PC-9 (cell line): ENCODE measurements around the gene AP1B1. TPM values are rescaled to one million over a fixed set of nuclear protein-coding genes. Genes with fewer than 3 reads are reported as not detected.
A peak's percentile ranks its signal among the peaks of the same experiment; 100 is the strongest.

Source experiments
- BruUV-seq: library from RNA; stranded (reverse); fragments of 400-500 nt; replicated peaks from 2 replicates; lab custom pipeline; 2021; lab: Mats Ljungman, UMichigan
- CTCF ChIA-PET: fragments of 300-600 bp; sonication (Branson Sonifier 250); formaldehyde crosslinking; loops from one replicate; lab custom pipeline; 2022; ENCODE audit warnings: antibody characterized with exemption; lab: Charles Lee
- POLR2A ChIA-PET: fragments of 300-600 bp; sonication (Branson Sonifier 250); formaldehyde crosslinking; loops from one replicate; lab custom pipeline; 2022; ENCODE audit warnings: antibody characterized with exemption; ENCODE audit not compliant: unreplicated experiment; lab: Charles Lee
- DNase-seq, 2 experiments: peaks; one replicate each; pipeline versions ENCODE4 v3.0.0 to v3.0.0-alpha.2; 2015 to 2022; ENCODE audit warnings: mixed read lengths in 1 of 2
- H2AFZ ChIP-seq: fragments of 200-600 bp; sonication (generic); 2 replicates; pipeline ENCODE4 v1.8.1; 2017; ENCODE audit warnings: antibody characterized with exemption
- H3F3A ChIP-seq: fragments of 200-600 bp; sonication (generic); 2 replicates; pipeline ENCODE4 v1.8.1; 2017; ENCODE audit warnings: antibody characterized with exemption, mild to moderate bottlenecking, low read depth; ENCODE audit not compliant: insufficient read depth
- H3K27ac ChIP-seq: fragments of 200-600 bp; sonication (generic); 2 replicates; pipeline ENCODE4 v1.6.1; 2016; ENCODE audit warnings: mixed run types
- H3K27me3 ChIP-seq: fragments of 200-600 bp; sonication (generic); 2 replicates; pipeline ENCODE4 v1.6.1; 2016; ENCODE audit warnings: low read depth, mixed run types; ENCODE audit not compliant: insufficient read depth
- H3K36me3 ChIP-seq: fragments of 200-600 bp; sonication (generic); 2 replicates; pipeline ENCODE4 v1.6.1; 2016; ENCODE audit warnings: low read depth, mixed run types
- H3K4me1 ChIP-seq: fragments of 200-600 bp; sonication (generic); replicated peaks from 2 replicates; pipeline ENCODE4 v1.6.1; 2016; ENCODE audit warnings: mixed run types; ENCODE audit not compliant: insufficient read depth
- H3K4me2 ChIP-seq: fragments of 200-600 bp; sonication (generic); 2 replicates; pipeline ENCODE4 v1.6.1; 2017; ENCODE audit warnings: mixed run types
- H3K4me3 ChIP-seq: fragments of 200-600 bp; sonication (generic); 2 replicates; pipeline ENCODE4 v1.6.1; 2016; ENCODE audit warnings: mixed run types
- H3K79me2 ChIP-seq: fragments of 200-600 bp; sonication (generic); 2 replicates; pipeline ENCODE4 v1.6.1; 2017; ENCODE audit warnings: low read depth, mixed run types
- H3K9me2 ChIP-seq: fragments of 200-600 bp; sonication (generic); 2 replicates; pipeline ENCODE4 v1.8.1; 2017; ENCODE audit warnings: mild to moderate bottlenecking; ENCODE audit not compliant: insufficient read depth
- H3K9me3 ChIP-seq: fragments of 200-600 bp; sonication (generic); 2 replicates; pipeline ENCODE4 v1.8.1; 2016; ENCODE audit warnings: low read depth; ENCODE audit not compliant: insufficient read depth
- H4K20me1 ChIP-seq: fragments of 200-600 bp; sonication (generic); 2 replicates; pipeline ENCODE4 v1.8.1; 2017; ENCODE audit not compliant: insufficient read depth
- CTCF ChIP-seq: fragments of 200-600 bp; sonication (generic); conservative IDR thresholded peaks from 2 replicates; pipeline ENCODE4 v1.6.1; 2017; ENCODE audit warnings: mixed run types, antibody characterized with exemption, mild to moderate bottlenecking, moderate library complexity
- EZH2 ChIP-seq: fragments of 200-600 bp; sonication (generic); IDR thresholded peaks from 2 replicates; pipeline ENCODE4 v1.8.0; 2017; ENCODE audit warnings: antibody characterized with exemption, low read depth
- intact Hi-C: fragments of 100-400 bp; cut with micrococcal nuclease; formaldehyde crosslinking; loops from one replicate; pipeline ENCODE4 v1.10.0; 2022; ENCODE audit not compliant: unreplicated experiment
- total RNA-seq: library from RNA; stranded (reverse); gene quantifications from 2 replicates; pipeline ENCODE4 v1.2.3, GENCODE V29; 2021

The AP1B1 gene
- total RNA-seq, 1 experiment from 2014 or later = 50.8 TPM

- BruUV-seq = TSS peak; percentile 9
- Histone ChIP-seq H3K79me2 (0 out of 2 replicates have a peak, but pooled peaks cover 7% of the 10 kb centered on the region), H3K4me3 (no peak overlapping the region), H4K20me1 (no peaks in the 10 kb centered on the region), H3F3A (peaks cover 25% of the 10 kb centered on the region; the same call in 1 of the 2 replicates), H3K9me3 (no peaks in the 10 kb centered on the region), H3K36me3 (no peaks in the 10 kb centered on the region), H3K4me2 (no peak overlapping the region), H2AFZ (no peak overlapping the region), H3K4me1 (peaks cover 28% of the 10 kb centered on the region), H3K27ac (no peak overlapping the region), H3K27me3 (no peaks in the 10 kb centered on the region), H3K9me2 (no peaks in the 10 kb centered on the region)
- no peak for DNase-seq
- intact Hi-C loops = loop anchor here (10.0 kb wide), 1 partner anchor 76 kb away; the partner anchor contains the start of gene AP1B1
- TF ChIP-seq EZH2 = no peak
- TF ChIP-seq CTCF = no peak
- CTCF ChIA-PET = no interaction called here
- POLR2A ChIA-PET = no interaction called here
Measured at GRCh38 chr22:29308791-29309262, 79.5 kb downstream of the AP1B1 start.

DNA sequence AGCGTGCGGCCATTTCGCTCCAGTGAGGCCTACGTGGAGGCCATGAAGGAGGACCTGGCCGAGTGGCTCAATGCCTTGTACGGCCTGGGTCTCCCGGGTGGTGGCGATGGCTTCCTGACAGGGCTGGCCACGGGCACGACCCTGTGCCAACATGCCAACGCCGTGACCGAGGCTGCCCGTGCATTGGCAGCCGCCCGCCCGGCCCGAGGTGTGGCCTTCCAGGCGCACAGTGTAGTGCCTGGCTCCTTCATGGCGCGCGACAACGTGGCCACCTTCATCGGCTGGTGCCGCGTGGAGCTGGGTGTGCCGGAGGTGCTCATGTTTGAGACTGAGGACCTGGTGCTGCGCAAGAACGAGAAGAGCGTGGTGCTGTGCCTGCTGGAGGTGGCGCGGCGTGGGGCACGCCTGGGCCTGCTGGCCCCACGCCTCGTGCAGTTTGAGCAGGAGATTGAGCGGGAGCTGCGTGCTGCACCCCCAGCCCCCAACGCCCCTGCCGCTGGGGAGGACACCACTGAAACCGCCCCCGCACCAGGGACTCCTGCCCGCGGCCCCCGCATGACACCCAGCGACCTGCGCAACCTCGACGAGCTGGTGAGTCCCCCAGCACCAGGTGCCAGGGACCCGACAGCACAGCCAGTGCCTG, 80.1 kb downstream of the AP1B1 start:
- Histone ChIP-seq H3K27me3 (no peaks in the 10 kb centered on the region), H3K27ac (no peak overlapping the region), H3K4me2 (peak overlapping the region; percentile 88; the same call in 1 of the 2 replicates), H3K9me2 (no peaks in the 10 kb centered on the region), H3K36me3 (no peaks in the 10 kb centered on the region), H2AFZ (no peak overlapping the region), H3K4me1 (peaks cover 28% of the 10 kb centered on the region), H4K20me1 (no peaks in the 10 kb centered on the region), H3K79me2 (0 out of 2 replicates have a peak, but pooled peaks cover 7% of the 10 kb centered on the region), H3F3A (peaks cover 24% of the 10 kb centered on the region; the same call in 1 of the 2 replicates), H3K9me3 (no peaks in the 10 kb centered on the region), H3K4me3 (no peak overlapping the region)
- DNase-seq = no peak
- TF ChIP-seq EZH2 (no peak), CTCF (no peak)
- CTCF ChIA-PET = no interaction called here
- POLR2A ChIA-PET = no interaction called here
- intact Hi-C loops = loop anchor here (10.0 kb wide), 1 partner anchor 77 kb away; the partner anchor contains the start of gene AP1B1
- no TSS peak for BruUV-seq

- POLR2A ChIA-PET = no interaction called here
- H3K27me3 ChIP-seq = no peaks in the 10 kb centered on the region
- H4K20me1 ChIP-seq = no peaks in the 10 kb centered on the region
- H3K9me2 ChIP-seq = no peaks in the 10 kb centered on the region
- intact Hi-C loops = loop anchor here (2.0 to 10.0 kb wide), 2 partner anchors 37 to 77 kb away; partner anchors contain the start of gene AP1B1
- H3K4me2 ChIP-seq = peak overlapping the region; percentile 88
- BruUV-seq = no TSS peak
- CTCF ChIA-PET = no interaction called here
- no peak for TF ChIP-seq EZH2
- no peak for TF ChIP-seq CTCF
- no peak for DNase-seq
- H3K27ac ChIP-seq = no peak overlapping the region
- H3K4me3 ChIP-seq = peak overlapping the region; percentile 75
- H3K4me1 ChIP-seq = peaks cover 28% of the 10 kb centered on the region
- H3K36me3 ChIP-seq = no peaks in the 10 kb centered on the region
- H3F3A ChIP-seq = peaks cover 29% of the 10 kb centered on the region
- H3K9me3 ChIP-seq = no peaks in the 10 kb centered on the region
- H3K79me2 ChIP-seq = 0 out of 2 replicates have a peak, but pooled peaks cover 7% of the 10 kb centered on the region
- H2AFZ ChIP-seq = peak overlapping the region; percentile 74; the same call in 1 of the 2 replicates
Measured at GRCh38 chr22:29307596-29308147, 80.7 kb downstream of the AP1B1 start.
